Inflammatory macrophage treated with lipopolysaccharide for 1 hour (primary cell): ENCODE results near the gene ARHGEF11.
"Not testable (repeated sequence)": the region's sequence is repeated elsewhere in the genome, so short reads cannot be mapped to it uniquely, and the experiment has no call there.

Experiments
- DNase-seq, 2 donors: peaks; one replicate each; pipeline ENCODE4 v3.0.0-alpha.2; 2020 to 2022

ARHGEF11 gene

DNA sequence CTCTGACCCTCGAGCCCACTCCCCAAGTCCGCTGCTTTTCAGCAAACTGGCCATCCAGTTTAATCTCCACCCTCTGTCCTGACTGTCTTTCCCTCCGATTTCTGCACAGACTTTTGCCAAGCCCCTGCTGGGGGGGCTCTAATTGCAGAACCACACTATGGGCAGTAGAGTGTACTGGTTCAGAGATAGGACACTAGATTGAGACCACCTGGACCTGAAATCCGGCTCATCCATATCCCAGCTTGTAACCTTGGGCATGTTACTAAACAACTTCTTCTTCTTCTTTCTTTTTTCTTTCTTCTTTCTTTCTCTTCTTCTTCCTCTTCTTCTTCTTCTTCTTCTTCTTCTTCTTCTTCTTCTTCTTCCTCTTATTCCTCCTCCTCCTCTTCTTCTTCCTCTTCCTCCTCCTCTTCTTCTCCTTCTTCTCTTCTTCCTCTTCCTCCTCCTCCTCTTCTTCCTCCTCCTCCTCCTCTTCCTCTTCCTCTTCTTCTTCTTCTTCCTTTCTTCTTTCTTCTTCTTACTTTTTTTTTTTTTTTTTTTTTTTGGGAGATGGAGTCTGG, 117.4 kb downstream of the ARHGEF11 start:
- no peak for DNase-seq

DNA sequence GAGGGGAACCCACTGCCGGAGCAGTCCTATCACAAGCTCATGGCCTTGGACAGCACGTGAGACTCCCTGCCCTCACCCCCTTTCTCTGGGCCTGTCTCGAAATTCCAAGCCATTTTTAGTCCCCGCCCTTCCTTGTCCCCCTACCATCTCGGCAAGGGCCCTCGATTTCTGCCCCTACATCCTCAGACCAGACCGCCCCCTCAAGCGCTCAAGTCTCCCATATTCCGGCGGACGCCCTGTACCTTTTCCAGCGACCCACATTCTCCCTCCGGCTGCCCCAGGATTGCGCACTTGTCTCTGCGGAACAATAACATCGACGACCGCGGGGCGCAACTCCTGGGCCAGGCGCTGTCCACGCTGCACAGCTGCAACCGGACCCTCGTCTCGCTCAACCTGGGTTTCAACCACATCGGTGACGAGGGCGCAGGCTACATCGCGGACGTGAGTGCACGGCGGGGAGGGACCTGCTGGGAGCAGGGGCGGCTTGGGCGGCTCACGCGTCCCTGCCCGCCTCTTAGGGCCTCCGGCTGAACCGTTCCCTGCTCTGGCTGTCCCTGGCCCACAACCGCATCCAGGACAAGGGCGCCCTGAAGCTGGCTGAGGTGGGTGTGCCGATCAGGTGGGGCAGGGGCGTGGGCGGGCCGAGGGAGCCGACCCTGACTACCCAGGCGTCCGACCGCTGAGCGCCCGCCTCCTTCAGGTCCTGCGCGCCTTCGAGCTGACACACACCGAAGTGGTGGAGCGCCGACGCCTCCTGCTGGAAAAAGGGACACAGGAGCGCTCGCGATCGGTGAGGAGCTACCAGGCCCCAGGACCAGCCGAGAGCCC, 118.1 kb downstream of the ARHGEF11 start:
- peak; percentile 39 to 69 for DNase-seq

DNA sequence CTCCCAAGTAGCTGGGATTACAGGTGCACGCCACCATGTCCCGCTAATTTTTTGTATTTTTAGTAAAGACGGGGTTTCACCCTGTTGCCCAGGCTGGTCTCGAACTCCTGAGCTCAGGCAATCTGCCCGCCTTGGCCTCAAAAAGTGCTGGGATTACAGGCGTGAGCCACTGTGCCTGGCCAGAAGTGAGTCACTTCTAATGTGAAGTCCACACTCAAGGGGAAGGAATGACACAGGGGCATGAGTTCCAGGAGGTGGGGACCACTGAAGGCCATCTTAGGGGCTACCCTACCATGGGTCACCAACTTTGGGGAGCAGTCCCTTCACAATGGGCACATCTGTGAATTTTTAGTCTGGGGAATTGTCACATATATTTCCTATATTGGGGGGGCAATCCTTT, 118.8 kb downstream of the ARHGEF11 start:
- DNase-seq: not testable (repeated sequence)

DNA sequence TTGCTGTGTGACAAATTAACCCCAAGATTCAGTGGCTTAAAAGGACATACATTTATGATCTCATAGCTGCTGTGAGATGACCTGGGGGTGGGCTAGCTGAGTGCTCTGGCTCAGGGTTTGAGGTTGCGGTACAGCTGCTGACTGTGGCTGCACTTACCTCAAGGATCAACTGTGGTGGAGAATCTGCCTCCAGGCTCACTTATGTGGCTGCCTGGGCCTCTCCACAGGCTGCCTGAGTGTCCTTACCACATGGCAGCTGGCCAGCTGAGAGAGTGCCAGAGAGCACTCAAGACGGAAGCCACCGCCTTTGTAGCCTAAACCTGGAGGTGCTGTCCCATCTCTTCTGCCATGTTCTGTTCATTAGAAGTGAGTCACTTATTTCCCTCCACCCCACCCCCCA, 119.4 kb downstream of the ARHGEF11 start:
- DNase-seq: no peak

DNA sequence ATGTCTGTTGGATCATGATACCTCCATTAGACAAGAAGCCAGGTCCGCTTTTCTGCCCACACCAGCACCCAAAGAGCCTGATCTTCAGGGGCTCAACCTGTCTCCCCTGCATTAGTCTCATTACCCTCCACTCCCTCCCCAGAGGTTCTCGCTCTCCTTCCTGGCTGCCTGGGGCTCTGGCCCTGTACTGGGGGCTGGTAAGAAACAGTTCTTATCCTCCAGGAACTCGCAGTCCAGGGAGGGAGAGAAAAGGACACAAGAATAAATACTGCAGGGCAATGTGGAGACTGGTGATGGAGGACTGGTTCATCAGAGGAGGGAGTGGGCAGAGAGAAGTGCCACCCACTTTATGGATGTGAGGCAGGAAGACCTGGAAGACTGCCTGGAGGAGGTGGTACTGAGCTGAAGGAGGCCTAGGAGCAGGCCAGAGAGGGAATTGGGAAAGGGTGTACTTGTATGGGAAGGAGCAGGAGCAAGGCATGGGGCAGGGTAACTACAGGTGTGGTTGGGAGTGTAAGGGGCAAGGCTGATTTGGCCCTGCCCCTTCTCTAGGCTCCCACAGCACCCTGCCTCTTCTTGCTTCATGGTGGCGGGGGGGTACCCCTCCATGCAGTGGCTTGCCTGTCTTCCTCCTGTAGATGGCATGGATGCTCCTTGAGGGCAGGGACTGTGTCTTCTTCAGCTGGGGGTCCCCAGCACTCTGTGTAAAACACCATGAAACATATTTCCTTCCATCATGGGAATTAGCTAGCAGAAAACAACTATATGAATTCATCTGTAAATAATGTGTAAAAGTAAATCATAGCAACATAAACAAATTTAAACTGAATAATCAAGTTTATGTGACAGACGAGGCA, 120.2 kb downstream of the ARHGEF11 start:
- no peak for DNase-seq

DNA sequence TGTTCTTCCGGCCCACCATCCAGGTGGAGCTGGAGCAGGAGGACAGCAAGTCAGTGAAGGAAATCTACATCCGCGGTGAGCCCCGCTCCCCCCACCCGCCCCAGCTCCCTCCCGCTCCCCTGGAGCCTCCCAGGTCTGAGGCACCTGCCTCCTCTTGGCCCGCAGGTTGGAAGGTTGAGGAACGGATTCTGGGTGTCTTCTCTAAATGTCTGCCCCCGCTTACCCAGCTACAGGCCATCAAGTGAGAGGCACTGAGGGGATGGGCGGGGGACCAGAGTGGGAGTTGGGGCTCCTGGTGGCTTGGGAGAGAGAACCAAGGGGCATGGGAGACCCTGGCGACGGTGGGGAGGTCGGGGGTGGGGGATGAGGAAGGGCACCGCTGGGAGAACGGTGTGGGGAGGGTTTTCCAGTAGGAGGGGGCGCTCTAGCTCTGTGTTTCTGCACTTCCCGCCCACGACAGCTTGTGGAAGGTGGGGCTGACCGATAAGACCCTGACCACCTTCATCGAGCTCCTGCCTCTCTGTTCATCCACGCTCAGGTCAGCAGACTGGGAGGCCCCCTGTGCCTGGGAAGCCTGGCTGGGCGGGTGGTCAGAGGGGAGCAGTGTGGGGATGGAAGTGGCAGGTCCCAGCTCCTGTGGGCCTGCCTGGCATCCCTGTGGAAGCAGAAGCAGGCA, 120.9 kb downstream of the ARHGEF11 start:
- no peak for DNase-seq

DNA sequence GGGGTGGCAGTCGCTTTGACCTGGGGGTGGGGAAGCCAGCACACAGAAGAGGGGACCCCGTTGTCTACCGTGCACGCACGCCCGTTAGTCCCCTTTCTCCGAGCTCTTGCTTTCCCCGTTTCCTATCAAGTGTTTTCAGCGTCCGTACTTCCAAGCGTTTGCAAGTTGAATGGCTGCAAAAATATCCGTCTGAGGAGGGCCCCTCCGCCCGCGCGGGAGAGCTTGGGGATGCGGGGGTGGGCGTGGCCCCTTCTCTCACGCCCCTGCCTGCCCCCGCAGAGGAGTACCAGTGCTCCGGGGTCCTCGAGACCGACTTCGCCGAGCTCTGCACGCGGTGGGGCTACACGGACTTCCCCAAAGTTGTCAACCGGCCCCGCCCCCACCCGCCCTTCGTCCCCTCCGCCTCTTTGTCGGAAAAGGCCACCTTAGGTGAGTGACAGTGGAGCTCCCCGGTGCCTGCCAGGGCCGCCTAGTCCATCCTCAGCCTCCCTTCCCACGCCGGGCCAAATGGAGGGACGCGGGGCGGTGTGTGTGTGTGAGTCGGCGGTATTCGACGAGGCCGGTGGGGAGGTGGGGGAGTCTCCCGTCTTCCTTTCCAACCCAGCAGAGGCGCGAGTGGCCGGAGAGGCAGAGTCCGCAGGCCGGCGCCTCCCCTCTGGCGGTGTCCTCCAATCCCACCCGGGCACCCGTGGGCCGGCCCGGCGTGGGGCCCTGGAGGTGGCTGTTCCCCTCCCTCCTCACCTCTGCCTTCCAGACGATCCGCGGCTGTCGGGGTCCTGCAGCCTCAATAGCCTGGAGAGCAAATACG, 121.7 kb downstream of the ARHGEF11 start:
- no peak for DNase-seq

DNA sequence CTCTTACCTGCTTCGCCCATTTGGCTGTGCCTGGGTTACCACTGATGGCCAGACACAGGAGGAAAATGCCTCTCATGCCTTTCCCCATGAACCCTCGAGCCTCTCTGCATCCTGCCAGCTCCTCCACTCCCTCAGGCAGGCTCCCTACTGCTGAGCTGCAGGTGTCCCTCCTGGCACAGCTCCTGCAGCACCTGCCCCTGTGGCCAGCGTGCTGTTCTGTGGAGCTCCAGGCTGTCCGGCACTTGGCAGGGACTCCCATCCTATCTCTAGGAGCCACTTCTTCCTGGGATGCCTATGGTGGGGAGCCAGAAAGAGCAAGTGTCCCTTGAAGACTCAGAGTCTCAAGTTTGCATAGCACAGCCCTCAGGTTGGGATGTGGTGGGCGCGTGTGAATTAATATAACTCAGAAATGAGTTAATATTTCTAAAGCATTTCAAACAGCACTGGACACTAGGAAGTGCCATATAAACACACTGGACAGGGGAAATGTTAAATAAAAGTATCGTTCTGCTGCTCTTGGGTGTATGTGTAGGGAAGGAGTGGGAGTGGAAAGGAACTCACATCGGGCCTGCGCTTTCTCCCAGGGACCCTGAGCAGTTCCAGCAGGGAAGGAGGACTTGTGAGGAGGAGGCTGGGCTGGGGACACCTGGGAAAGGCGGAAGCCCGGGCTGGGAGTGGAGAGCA, 122.4 kb downstream of the ARHGEF11 start:
- DNase-seq: no peak

DNA sequence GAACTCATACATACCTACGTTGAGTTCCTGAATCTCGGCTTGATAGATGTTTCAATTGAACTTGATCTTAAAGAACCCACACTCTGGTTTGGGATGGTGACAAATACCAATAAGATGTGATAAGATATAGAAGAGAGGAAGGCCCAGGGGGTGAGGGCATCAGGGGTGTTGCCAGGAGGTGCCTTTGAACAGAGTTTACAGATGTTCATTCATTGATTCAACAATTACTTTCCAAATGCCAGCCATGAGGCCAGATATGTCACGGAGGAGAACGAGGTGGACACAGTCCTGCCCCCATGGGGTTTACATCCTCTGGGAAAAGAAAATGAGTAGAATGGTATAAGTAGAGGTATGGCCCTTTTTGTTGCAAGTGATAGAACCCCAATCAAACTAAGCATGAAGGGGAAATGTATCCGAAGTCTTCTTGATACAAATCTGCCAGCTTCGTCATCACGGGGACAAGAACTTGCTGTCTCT, 124.5 kb downstream of the ARHGEF11 start:
- DNase-seq: no peak

DNA sequence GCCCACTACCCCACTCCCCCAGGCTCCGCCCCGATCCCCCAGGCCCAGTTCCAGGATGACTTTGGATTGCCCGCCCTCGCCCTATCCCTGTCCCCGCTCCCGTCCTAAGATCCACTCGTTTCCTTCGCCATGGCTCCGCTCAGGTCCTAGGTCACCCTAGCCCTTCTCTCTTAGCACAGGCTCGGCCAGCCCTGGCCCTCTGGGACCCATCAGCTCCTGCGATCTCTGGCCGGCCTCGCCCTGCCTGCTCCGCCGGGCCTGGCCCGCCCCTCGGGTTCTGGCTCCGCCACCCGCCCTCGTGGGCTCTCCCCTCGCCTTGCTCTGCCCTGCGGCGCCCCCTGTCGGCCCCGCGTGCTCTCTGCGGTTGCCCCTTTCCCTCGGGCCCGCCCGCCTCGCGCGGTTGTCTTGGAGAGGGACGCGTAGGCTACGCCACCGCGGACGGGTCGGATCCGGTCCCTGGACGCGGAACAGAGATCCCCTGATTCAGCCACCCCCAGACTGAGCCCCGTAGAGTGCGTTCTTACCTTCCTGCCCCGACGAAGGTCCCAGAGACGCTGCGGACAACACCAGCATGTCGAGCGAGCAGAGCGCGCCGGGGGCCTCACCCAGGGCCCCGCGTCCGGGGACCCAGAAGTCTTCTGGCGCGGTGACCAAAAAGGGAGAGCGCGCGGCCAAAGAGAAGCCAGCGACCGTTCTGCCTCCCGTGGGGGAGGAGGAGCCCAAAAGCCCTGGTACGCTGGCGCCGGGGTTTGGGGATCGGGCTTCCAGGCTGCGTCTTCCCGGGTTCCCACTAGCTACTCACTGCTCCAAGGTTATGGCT, 125.1 kb downstream of the ARHGEF11 start, which contains the start of gene LRRC71:
TSS of gene LRRC71 (plus strand) at position 400 of the 820 bp plus-strand sequence. CDS start at position 572, 172 bp downstream.
- DNase-seq: peak; percentile 67 to 88

DNA sequence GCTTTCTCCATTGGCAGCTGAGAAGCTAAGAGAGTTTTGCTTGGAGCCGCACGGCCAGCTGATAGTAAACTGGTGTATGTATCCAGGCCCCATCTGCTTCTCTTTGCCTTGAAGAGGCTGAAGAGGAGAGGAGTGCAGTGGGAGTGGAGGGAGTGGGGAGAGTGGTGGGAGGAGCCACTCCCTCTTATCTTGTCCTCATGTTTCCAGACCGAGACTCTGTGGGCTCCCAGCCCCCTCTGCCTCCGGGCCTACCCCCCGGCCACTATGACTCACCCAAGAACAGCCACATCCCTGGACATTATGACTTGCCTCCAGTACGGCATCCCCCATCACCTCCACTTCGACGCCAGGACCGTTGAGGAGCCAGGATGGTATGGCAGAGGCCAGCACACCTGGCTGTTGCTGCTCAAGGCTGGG, 131.1 kb downstream of the ARHGEF11 start:
- no peak for DNase-seq

DNA sequence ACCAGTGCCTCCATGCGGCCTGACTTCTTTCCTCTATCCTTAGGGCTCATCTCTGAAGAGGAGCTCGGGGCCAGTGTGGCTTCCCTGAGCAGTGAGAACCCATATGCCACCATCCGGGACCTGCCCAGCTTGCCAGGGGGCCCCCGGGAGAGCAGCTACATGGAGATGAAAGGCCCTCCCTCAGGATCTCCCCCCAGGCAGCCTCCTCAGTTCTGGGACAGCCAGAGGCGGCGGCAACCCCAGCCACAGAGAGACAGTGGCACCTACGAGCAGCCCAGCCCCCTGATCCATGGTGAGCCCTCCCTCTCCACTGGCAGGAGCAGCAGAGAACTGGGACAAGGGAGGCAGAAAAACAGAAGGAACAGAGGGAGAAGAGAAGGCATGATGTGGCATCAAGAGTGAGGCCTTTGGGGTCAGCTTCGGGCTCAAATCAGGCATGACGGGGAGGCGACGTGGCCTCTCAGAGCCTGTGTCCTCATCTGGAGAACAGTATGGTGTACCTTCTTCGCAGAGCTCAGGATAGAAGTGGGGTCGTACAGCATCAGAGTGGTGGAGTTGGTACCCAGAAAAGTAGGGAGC, 131.6 kb downstream of the ARHGEF11 start:
- no peak for DNase-seq

DNA sequence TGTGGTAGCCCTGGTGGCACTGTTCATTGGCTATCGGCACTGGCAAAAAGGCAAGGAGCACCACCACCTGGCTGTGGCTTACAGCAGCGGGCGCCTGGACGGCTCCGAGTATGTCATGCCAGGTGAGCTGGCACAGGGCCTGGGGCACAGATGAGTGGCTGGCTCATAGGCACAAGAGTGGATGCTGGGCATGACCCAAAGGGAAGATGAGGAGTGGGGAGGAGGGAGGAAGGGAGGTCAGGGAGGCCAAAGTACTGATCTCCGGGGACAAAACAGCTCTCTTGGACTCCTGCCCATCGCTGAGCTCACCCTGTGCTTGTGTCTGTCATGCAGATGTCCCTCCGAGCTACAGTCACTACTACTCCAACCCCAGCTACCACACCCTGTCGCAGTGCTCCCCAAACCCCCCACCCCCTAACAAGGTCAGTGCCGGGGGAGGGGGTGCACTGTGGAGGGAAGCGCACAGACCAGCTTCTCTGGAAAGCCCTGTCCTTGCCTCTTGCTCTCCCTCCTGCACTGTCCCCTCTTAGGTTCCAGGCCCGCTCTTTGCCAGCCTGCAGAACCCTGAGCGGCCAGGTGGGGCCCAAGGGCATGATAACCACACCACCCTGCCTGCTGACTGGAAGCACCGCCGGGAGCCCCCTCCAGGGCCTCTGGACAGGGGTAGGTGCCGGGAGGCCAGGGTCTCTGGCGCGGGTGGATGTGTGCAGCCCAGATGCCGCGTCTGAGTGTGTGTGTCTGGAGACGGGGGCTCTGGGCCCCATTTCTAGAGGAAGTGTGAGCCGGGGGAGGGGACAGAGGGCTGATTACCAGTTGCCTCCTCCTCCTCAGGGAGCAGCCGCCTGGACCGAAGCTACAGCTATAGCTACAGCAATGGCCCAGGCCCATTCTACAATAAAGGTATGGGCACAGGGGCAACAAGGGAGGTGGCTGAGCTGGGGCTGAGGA, 132.4 kb downstream of the ARHGEF11 start:
- DNase-seq: no peak

DNA sequence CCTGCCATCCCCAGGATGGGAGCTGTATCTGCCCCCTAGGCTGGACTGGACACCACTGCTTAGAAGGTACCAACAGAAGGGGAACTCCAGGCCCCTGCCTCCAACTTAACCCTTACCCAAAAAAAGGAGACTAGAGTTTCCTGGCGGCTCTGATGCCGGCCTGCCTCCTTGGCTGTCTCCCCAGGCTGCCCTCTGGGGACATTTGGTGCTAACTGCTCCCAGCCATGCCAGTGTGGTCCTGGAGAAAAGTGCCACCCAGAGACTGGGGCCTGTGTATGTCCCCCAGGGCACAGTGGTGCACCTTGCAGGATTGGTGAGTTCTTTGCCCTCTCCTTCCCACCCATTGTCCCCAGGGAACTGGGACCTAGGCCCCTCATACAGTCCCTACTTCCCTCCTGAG, 133.2 kb downstream of the ARHGEF11 start:
- no peak for DNase-seq

DNA sequence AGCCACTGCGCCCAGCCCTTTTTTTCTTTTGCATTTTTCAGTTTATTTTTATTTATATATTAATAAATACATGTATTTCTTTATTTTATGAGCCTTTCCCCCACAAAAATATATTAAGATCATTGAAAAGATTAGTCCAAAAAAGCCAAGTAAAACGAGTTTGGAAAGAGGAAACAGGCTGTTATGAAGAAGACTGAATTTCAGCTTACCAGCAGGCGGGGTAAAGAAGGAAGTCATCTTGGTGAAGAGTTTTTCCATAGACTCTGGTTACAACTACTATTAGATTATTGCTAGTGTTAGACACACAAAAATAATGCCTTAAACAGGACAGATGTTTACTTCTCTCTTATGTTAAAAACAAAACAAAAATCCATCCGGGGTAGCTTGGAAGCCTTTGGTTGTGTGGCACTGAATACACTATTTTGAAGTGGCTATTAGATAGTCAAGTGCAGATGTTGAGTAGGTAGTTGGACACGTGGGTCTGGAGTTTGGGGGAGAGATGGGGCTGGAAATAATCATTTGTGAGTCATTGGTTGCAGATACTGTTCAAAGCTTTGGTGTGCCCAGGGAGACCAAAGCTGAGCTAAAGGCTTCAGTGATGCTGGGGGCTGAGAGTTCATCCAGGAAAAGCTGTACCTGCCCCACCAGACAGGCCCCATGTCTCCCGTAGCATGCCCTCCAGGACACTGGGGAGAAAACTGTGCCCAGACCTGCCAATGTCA, 133.8 kb downstream of the ARHGEF11 start:
- DNase-seq: peak; percentile 42 to 51

DNA sequence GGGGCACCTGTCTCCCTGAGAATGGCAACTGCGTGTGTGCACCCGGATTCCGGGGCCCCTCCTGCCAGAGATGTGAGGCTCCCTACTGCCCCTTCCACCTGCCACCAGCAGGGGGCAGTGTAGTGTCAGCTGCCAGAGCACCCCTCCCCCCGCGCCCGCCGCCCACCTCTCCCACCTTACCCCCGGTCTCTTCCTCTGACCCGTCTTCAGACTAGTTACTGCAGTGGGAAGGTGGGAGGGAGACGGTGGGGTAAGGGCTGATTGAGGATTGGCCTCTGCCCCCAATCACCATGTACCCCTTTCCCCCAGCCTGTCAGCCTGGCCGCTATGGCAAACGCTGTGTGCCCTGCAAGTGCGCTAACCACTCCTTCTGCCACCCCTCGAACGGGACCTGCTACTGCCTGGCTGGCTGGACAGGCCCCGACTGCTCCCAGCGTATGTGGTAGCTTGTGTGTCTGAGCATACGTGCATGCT, 135.2 kb downstream of the ARHGEF11 start:
- DNase-seq: peak in 1 of 2 donors; percentile 35

DNA sequence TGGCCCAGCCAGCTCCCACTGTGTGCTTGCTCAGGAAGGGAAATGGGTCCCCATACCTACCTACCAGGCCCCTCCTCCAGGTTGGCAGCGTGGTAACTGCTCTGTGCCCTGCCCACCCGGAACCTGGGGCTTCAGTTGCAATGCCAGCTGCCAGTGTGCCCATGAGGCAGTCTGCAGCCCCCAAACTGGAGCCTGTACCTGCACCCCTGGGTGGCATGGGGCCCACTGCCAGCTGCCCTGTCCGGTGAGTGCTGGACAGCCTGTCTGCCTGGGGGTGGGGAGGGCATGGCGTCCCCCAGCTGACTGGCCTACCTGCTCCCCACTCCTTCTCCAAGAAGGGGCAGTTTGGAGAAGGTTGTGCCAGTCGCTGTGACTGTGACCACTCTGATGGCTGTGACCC, 135.9 kb downstream of the ARHGEF11 start:
- no peak for DNase-seq

DNA sequence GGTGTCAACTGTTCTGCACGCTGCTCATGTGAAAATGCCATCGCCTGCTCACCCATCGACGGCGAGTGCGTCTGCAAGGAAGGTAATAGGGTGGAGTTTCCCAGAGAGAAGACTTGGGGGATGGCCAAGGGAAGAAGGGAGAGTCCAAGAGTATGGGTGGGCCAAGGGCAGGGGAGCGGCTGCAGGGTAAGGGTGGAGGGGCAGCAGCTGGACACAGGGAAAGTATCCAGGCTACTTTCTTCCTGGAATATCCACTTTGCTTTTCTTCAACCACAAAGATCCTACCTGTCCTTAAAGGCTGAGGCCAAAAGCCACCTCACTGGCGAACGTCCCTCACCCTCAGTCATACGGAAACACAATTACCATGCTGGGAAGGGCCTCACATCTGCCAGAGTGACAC, 136.6 kb downstream of the ARHGEF11 start:
- DNase-seq: no peak
